CD4-positive, alpha-beta T cell treated with Interleukin-12 subunit alpha and Interleukin-12 subunit beta, for 1 hour (primary cell): Measurements from ENCODE around the gene SMOC2.

Experiments used
- DNase-seq: peaks from one replicate; pipeline ENCODE4 v3.0.0-alpha.2; 2020

Gene SMOC2

DNA sequence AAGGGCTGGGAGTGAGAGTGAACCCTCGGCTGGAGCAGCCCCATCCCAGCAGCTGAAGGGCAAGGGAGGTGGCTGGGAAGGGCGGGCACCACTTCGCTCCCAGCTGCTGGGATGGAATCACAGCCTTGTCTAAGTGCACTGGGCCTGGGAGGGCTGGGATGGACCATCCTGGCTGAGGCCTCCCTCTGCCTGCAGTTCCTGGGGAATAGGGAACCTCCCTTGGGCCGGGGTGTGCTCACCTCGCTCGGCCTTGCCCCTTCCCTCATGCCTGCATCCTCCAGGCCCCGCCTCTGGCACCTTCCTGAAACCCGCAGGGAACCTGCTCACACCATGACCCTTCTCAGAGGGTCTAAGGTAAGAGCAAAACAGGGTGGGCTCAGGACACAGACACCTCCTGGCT, 53.7 kb downstream of the SMOC2 start:
- DNase-seq, result no peak

DNA sequence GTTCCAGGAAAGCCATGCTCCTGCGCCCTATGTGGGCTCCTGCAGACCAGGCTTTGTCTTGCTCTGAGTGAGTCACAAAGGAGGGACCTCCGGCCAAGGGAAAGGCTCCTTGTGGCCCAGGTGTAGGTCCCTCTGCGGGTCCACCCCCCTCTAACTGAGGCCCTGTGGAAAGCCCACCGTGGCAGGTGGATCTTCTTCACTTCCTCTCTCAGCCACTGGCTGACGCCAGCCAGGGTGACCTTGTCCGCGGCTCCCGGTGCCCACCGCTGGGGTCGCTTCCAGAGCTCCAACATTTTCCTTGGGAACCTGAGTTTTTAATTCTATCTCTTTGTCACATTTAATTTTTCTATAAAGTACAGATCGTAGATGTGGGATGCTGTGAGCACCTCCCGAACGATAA, 54.1 kb downstream of the SMOC2 start:
- DNase-seq, result no peak

DNA sequence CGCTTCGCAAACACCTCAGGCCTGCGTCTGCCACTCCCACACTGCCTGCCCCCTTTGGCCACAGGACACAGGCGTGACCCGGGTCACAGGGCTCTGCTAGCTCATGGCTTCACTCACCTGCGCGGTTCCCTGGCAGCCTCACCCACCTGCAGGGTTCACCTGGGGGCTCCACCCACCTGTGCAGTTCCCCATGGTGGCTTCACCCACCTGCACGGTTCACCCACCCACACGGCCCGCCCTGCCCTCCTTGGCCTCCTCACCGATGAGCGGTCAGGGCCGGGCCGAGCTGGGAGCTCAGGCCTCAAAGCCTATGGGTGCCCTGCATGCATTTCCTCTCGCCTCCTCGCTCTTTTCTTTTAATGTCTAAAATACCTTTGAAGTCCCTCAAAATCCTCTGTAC, 54.7 kb downstream of the SMOC2 start:
- DNase-seq, result no peak

DNA sequence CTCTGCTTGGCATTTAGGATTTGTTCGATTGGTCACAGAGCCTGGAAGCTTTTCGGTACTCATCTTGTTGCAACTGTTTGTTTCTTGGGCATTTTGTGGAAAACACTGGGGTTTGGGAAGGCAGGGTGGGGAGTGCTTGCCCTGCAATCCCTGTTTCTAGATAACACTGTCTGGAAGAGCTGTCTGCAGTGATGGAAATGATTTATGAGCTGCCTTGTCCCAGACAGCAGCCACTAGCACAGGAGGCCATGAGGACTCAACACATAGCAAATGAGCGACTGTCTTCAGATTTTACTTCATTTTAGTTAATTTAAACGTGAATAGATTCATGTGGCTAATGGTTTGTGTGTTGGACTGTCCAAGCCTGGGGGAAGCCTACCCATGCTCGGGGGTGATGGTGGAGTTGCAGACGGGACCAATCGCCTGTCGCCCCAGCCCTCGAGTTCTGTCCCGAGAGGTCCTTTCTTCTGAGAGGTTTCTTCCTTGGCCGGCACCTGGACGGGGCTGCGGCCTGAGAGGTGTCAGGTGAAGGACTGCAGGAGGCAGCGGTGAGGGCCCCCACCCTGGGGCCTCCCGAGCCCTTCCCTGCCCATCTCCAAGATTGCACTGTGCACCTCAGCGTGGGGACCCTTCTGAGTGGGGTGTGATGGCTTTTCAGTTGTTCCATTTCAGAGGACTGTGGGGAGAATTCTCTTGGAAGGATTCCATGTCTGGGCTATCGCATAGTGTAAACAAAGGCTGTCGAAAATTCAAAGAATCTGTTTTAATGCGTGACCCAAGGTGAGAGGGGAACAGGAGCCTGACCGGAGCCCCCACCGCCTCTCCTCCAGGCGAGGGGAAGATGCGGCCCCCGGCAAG, 55.4 kb downstream of the SMOC2 start:
- DNase-seq, result no peak

DNA sequence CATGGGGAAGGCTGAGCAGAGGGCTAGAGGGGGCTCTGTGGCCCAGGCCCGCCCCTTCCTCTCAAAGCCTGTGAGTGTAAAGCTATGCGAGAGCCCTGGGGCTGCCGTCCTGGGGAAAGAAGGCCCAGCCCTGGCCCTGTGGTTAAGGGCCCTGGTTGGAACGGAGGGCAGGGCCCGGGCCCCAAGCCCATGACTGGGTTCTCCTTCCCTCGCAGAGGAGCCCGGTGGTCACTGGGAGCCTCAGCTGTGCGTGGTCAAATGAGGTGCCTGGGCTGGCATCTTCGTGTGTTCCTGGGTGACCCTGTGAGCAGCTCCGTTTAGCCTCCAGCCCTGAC, 56.0 kb downstream of the SMOC2 start:
- no peak for DNase-seq

DNA sequence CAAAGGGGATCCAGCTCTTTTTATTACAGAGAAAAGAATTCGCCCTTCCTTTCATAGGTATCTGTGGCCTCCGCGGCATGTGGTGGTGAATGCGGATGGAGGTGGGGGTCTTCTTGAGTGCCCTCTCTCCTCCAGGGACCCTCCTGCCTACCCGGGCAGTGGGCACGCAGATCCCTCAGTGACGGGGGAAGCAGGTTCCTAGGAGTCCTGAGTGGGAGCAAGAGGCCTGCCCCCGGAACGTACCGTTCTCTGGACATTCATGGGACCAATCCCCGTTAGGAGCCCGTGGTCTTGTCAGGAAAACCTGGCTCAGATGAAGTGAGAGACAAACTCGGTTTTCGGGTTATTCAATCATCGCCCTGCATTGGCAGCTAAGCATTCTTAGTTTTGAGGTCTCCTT, 56.4 kb downstream of the SMOC2 start:
- DNase-seq, result no peak

DNA sequence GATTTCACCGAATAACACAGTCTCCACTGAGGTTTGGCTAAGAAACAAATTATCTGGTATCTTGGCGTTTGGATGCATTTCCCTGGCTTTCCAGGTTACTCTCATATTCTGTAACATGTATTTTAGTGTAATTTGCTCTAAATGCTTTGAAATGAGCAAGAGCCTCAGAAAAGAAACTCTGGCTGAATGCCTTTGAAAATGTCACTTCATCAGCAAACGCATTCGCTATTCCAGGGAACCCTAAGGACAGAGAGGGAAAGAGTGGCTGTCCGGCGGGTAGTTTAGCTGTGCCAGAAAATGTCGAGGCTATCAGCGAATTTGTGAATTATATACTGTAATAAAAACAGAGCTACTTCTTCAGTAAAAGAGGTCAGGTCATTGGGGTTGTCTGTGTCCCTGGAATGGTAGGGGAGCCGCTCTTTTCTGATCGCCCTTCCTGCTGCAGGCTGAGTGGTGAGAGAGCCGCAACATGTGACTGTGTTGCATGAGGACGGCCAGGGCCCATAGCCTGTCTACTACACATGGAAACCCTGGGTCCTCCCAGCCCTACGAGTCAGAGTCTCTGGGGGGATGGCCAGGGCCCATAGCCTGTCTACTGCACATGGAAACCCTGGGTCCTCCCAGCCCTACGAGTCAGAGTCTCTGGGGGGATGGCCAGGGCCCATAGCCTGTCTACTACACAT, 57.3 kb downstream of the SMOC2 start:
- DNase-seq, result no peak

DNA sequence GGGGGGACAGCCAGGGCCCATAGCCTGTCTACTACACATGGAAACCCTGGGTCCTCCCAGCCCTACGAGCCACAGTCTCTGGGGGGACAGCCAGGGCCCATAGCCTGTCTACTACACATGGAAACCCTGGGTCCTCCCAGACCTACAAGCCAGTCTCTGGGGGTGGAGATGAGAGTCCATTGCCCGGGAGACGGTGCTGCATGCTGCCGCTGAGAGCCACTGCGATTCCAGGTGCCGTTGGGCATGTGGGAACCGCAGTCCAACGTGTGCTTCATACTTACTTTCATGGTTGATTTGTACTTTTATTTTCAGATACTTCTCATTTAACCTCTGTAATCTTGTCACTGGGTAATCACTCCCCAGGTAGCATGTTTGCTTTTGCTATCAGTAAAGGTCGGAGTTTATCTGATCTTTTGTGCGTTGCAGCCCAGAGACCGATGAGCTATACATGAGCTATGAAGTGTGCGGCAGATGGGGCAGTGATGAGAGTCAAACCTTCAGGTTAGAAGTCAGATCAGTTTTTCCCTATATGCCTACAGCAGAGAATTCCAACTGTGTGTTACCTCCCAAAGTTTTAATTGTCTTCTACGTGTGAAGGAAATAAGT, 58.2 kb downstream of the SMOC2 start:
- no peak for DNase-seq

DNA sequence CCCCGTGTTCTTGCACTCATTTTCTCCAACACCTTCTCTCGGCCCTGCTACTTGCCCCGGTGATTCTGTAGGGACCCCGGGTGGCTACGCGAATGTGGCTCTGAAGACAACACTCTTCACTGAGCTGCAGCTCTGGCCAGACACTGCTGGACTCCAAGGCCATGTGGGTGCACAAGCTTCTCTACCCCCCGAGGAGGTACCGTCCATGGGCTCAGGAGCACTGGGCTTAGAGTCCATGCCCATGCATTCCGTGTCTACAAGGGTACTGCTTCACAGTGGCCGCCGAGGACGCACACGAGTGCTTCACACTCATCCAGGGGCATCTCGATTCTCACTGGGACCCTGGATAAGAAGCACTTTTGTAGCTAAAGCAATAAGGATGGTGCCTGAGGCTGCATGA, 59.5 kb downstream of the SMOC2 start:
- DNase-seq, result no peak

DNA sequence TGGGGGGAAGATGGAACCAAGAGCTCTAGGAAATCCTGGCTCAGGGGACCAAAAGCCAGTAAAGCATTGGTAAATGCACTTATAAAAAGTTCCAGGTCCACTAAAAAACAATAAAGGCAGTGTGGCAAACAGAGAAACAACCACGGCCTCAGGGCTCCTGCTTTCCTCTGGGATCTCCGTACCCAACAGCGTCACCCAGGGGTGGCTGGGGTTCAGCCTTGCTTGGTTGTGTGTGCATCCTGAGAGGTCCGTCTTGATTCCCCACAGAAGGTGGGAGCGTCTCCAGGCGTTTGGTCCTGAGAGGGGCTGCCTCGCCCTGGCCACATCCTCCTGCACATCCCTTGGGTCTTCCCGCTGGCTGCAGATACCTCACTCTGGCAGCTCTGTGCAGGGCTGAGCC, 60.6 kb downstream of the SMOC2 start:
- no peak for DNase-seq

DNA sequence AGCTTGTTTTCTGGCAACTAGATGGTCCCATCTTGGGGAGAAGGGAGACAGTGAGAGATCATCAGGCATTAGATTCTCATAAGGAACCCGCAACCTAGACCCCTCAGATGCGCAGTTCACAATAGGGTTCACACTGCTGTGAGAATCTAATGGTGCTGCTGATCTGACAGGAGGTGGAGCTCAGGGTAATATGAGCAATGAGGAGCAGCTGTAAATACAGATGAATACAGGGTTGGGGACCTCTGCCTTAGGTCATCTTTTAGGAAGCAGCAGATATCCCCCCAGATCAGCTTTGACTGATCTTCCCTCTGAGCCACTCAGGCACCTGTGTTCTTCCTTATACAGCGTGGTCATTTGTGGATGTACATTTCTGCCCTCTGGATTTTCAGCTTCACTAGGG, 63.4 kb downstream of the SMOC2 start:
- DNase-seq, result no peak

DNA sequence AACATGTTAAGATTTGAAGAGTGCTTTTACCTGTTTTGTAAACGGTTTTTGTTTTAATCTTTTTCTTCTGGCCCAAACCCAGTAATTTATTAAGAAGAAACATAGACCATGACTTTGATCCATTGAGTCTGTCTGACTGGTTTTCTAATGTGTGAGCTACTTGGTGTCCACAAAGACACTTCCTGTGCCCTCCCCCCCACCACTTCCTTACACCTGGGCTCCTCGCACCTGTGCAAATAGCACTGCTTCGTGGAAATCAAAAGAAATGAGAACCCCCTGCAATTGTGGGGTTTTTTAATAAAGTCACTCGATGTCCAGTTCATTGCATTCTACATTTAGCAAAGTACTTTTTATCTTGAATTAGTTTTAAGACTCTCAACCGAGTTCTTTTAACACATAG, 65.5 kb downstream of the SMOC2 start:
- no peak for DNase-seq

DNA sequence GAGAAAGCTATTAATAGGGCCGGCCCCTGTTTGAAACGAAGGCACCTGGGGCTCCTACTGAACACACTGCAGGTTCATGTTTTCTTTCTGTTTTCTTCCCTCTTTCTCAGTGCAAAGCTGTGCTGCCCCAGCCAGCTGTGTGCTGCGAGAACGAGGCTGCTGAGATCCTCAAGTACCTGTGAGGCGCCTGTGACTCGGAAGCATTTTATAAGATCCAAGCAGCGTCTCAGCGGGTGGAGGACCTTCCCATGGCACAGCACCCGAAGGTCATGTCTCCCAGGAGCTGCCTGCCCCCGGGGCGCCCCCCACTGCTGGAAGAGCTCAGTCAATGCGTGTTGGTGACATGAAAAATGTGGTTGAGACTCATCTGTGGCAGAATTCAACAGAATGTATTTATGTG, 66.3 kb downstream of the SMOC2 start:
- DNase-seq, result no peak

DNA sequence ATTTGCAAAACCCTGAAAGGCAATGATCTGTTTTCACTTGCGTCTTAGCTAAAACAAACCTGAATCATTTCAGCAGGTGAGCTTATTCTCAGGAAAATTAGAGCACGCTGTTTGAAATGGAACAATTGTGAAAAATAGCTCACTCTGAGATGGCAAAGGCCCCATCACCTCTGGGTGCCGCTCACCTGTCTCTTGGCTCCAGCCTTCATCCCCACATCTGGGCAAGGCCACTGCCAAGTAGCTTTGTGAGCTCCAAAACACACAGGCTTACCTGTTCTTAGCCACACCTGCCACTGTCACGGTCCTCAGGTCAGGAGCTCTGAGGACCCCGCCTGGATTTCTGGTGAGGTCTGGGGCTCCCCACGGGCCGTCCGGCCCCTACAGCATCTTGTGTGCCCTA, 66.7 kb downstream of the SMOC2 start:
- no peak for DNase-seq

DNA sequence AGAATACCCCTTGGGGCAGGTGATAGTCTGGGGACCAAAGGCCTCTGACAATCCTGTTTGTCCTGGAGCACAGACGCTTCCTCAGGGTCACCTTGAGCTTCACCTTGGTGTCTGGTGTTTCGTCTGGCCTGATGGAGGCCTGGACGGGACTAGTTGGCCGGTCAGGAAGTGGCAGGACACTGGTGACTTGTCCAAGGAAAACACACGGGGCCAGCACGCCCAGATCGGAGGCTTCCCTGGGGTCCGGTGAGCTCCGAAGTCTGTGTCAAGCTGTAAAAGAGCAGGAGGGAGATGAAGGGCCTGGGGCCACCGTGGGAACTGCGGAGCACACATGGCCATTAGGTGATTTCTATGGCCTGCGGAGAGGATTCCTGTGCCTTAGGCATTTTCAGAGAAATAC, 67.9 kb downstream of the SMOC2 start:
- no peak for DNase-seq

DNA sequence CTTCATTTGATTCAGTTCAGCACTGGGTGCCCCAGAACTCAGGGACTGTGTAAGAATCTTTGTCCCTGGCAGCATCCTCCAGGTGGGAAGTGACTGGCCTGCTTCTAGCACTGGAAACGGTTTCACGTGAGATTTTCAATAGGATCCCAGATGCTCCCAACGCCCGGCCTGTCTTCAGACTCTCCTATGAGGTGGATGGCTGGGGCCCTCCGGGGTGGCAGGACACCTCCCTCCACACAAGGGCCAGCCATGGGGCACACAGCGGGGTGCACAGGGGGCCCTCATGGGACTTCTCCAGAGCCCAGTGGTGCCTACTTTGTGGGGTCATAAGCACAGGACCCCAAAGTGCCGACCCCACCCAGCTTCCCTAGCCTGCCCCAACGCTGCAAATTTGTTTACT, 72.8 kb downstream of the SMOC2 start:
- DNase-seq, result no peak

DNA sequence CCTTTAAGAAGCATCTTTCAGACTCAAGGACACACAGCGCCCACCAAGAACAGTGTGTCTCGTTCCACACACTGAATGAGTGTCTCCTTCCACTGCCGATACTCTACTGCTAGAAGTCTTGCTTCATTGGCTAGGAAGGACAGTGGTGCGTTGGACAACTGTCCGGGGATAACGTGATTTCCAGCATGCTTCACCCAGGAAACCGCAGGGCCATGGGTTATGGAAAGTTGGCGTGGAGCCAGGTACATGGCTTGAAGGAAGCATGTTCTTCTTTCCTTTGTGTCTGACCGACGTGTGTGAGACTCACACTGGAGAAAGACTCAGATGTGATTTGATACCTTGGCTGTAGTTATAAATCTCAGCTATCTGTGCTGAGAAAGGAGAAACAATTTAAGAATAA, 73.2 kb downstream of the SMOC2 start:
- no peak for DNase-seq

DNA sequence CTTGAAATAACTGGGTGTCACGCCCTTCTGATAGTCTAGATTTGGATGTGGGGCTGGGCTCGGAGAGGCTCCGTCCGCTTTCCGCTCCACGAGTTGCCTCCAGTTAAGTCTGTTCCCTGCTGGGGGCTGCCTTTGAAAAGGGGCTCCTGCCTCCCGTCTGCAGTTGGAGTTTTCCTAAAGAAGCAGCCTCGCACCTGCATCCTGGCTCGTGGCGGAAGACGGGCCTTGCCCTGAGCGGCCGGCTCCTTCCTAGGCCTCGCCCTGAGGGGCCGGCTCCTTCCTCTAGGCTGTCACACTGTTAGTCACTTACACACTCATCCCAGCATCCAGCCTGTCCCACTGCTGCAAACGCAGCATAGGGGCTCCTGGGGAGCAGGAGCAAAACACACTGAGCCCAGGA, 74.4 kb downstream of the SMOC2 start:
- DNase-seq, result no peak

DNA sequence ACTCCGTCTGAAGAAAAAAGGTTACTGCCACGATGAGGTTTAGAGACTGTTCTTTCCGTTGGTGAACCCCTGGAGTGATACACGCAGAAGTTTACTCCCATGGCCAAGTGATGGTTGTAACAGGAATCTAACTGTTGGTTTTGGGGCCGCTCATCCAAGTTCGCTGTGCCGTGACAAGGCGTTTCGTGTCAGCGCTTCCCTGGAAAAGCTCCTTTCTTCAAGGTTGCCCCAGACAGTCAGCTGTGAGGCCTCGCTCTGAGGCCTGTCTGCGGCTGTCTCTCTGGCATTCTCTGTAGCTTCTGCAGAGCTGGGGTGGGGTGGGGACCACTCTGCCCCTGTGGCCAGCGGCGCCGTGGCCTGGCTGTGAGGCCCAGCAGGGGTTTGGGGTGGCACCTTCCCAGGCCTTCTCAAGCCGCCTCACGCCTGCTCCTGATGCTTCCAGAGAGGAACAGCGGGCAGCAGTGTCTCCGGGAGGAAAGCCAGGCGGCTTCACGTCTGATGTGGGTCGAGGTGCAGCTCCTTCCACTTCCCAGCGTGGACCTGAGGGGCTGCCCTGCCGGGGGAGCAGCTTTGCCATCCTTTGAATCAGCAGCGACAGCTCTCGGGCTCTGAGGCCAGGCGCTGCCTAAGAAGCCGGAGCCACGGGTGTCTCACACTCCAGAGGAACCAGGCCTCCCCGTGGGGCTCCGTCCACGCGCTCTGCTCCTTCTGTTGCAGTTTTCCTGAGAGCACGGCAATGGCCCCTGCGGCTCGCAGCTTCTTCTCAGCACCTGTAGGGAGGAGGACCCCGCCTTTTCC, 76.2 kb downstream of the SMOC2 start:
- DNase-seq, result no peak

DNA sequence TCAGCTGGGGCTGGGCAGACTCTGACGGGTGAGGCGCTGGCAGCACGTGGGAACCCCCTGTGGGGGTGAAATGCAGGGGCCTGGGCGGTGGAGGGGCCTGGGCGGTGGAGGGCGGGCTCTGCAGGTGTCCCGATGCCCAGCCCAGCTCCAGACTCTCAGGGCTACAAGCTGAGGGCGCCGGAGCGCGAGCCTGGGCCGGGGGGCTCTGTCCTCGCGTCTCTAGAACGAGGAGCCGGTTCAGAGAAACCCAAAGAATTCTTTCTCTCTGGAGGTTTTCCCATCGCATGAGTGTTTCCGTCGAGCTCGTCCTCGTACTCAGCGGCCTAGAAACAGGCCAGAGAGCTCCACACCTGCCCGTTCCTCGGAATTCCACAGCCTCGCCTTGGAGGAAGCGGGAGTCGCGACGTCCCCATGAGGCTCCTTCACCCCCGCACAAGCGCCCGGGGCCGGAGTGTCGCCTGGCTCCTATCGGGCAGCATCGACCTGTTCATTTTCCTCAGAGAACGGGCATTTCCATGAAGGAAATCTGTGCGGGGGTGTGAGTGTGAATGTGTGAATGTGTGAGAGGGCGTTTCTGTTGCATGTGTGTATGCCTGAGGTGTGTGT, 76.9 kb downstream of the SMOC2 start:
- no peak for DNase-seq

DNA sequence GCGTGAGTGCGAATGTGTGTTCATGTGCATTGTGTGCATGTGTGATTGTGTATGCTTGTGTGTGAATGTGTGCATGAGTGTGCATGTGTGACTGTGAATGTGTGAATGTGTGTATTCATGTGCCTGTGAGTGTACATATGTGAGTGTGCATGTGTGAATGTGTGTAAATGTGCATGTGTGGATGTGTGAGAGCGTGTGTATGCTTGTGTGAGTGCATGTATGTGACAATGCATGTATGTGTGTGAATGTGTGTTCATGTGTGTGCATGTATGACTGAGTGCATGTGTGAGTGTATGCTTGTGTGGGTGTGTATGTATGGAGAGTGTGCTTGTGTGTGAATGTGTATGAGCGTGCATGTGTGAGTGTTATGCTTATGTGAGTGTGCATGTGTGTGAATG, 77.4 kb downstream of the SMOC2 start:
- DNase-seq, result no peak

DNA sequence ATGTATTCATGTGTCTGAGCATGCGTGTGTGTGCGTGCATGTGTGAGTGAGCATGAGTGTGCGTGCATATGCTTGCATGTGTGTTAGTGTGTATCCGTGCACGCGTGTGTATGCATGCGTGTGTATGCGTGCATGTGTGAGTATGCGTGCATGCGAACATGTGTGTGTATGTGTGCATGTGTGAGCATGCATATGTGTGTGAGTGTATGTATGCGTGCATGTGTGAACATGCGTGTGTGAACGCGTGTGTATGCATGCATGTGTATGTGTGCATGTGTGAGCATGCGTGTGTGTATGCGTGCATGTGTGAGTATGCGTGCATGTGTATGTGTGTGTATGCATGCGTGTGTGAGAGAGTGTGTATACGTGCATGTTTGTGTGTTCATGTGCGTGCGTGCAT, 77.9 kb downstream of the SMOC2 start:
- no peak for DNase-seq

DNA sequence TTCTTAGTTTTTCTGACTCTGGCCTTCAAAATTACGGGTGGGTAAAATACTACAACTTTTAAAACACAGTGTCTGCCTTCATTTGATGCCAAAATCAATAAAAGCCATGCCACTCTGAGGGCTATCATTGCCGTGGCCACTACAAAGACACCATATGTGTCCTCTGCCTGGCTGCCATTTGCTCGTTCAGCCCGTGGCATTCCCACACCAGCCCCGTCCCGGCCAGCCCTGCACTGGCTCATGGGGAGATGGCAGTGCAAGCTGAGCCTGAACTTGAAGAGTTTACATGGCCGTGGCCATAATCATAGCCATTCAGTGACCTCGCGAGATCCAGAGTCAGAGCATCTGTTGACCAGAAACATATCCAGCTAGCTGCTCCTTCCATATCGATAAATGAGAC, 79.2 kb downstream of the SMOC2 start:
- no peak for DNase-seq
